GM19455 (cell line): ENCODE data around the gene SYCP3.

ENCODE experiments used
- ATAC-seq: cut with Tn5 transposase; IDR thresholded peaks from one replicate; pipeline ENCODE4 v1.9.1; 2021; ENCODE audit not compliant: unreplicated experiment

The SYCP3 gene

GRCh38 chr12:101738920-101739665 lies at the start of gene SYCP3:
SYCP3 (minus strand) TSS chr12:101739462; CDS start chr12:101737935, 1,527 bp downstream.
- no peak for ATAC-seq

- ATAC-seq, result no peak
These were observed 46.4 kb upstream of the SYCP3 start for GRCh38 chr12:101785671-101786070.

GRCh38 chr12:101784376-101784775 lies 45.1 kb upstream of the SYCP3 start:
- no peak for ATAC-seq

- no peak for ATAC-seq
These were observed 44.6 kb upstream of the SYCP3 start for GRCh38 chr12:101783838-101784237.

GRCh38 chr12:101783150-101783549 lies 43.9 kb upstream of the SYCP3 start:
- no peak for ATAC-seq

GRCh38 chr12:101782273-101782731 lies 43.0 kb upstream of the SYCP3 start:
- no peak for ATAC-seq

- ATAC-seq, result no peak
These were observed 42.6 kb upstream of the SYCP3 start for GRCh38 chr12:101781834-101782233.

- no peak for ATAC-seq
These were observed 41.3 kb upstream of the SYCP3 start for GRCh38 chr12:101780599-101780998.

- ATAC-seq, result no peak
These were observed 40.4 kb upstream of the SYCP3 start for GRCh38 chr12:101779626-101780025.

GRCh38 chr12:101779200-101779599 lies 39.9 kb upstream of the SYCP3 start:
- no peak for ATAC-seq

- ATAC-seq, result no peak
These were observed 38.7 kb upstream of the SYCP3 start for GRCh38 chr12:101777978-101778377.

- no peak for ATAC-seq
These were observed 38.2 kb upstream of the SYCP3 start for GRCh38 chr12:101777485-101777884.

- no peak for ATAC-seq
These were observed 36.6 kb upstream of the SYCP3 start for GRCh38 chr12:101775816-101776215.

GRCh38 chr12:101773650-101774162 lies 34.4 kb upstream of the SYCP3 start:
- ATAC-seq, result peak; percentile 81

GRCh38 chr12:101772012-101772775 lies 32.9 kb upstream of the SYCP3 start:
- no peak for ATAC-seq

- ATAC-seq, result no peak
These were observed 30.6 kb upstream of the SYCP3 start for GRCh38 chr12:101769865-101770264.

GRCh38 chr12:101768781-101769180 lies 29.5 kb upstream of the SYCP3 start:
- no peak for ATAC-seq

GRCh38 chr12:101767537-101767936 lies 28.3 kb upstream of the SYCP3 start:
- ATAC-seq, result no peak

GRCh38 chr12:101764051-101764792 lies 25.0 kb upstream of the SYCP3 start:
- no peak for ATAC-seq

- no peak for ATAC-seq
These were observed 24.1 kb upstream of the SYCP3 start for GRCh38 chr12:101763246-101763931.

GRCh38 chr12:101761781-101762180 lies 22.5 kb upstream of the SYCP3 start:
- no peak for ATAC-seq
